CD14-positive monocyte (primary cell): ENCODE data around the gene SLC6A11. TPM values are rescaled to one million over a fixed set of nuclear protein-coding genes. Genes with fewer than 3 reads are reported as not detected.

Experiments used
- DNase-seq, 3 donors: peaks; one replicate each; pipeline ENCODE4 v3.0.0-alpha.2; 2011 to 2022
- H2AFZ ChIP-seq: 2 replicates; pipeline ENCODE4 v1.6.0; 2012; ENCODE audit warnings: mild to moderate bottlenecking, low read depth, low read length, inconsistent platforms; ENCODE audit not compliant: insufficient read depth, poor library complexity, severe bottlenecking
- H3K27ac ChIP-seq, 2 donors: 1 replicate in 1 of 2; 2 replicates in 1 of 2; pipeline ENCODE4 v1.5.1; 2012 to 2013; ENCODE audit warnings: low read length in 2 of 2, control low read depth in 1 of 2, inconsistent platforms in 1 of 2, low read depth in 1 of 2, mild to moderate bottlenecking in 1 of 2
- H3K27me3 ChIP-seq, 2 donors: one replicate each; pipeline versions ENCODE4 v1.6.0 to v1.6.1; 2011 to 2013; ENCODE audit warnings: low read length in 2 of 2; ENCODE audit not compliant: control insufficient read depth in 2 of 2, insufficient read depth in 2 of 2
- H3K36me3 ChIP-seq, 2 donors: replicated peaks in 1 of 2; 1 replicate in 1 of 2; 2 replicates in 1 of 2; pipeline versions ENCODE4 v1.5.1 to v1.6.1; 2012 to 2013; ENCODE audit warnings: low read length in 2 of 2, control low read depth in 1 of 2, inconsistent platforms in 1 of 2, mild to moderate bottlenecking in 1 of 2; ENCODE audit not compliant: insufficient read depth in 2 of 2, control insufficient read depth in 1 of 2
- H3K4me1 ChIP-seq, 2 donors: 1 replicate in 1 of 2; 2 replicates in 1 of 2; pipeline versions ENCODE4 v1.5.1 to v1.6.1; 2012 to 2013; ENCODE audit warnings: low read length in 2 of 2, control low read depth in 1 of 2, inconsistent platforms in 1 of 2, mild to moderate bottlenecking in 1 of 2, moderate library complexity in 1 of 2; ENCODE audit not compliant: insufficient read depth in 2 of 2, control insufficient read depth in 1 of 2
- H3K4me2 ChIP-seq: replicated peaks from 2 replicates; pipeline ENCODE3; 2012; ENCODE audit warnings: low read length, moderate library complexity, mild to moderate bottlenecking; ENCODE audit not compliant: poor library complexity, severe bottlenecking; ENCODE audit errors: extremely low read depth
- H3K4me3 ChIP-seq, 3 experiments: fragments of 200-600 bp in 1 of 3; sonication (generic) in 1 of 3; replicated peaks in 1 of 3; 1 replicate in 2 of 3; 2 replicates in 1 of 3; pipeline ENCODE4 v1.5.1; 2011 to 2013; ENCODE audit warnings: low read length in 3 of 3, mild to moderate bottlenecking in 3 of 3, control low read depth in 2 of 3, low read depth in 2 of 3, inconsistent platforms in 1 of 3, moderate library complexity in 1 of 3
- H3K79me2 ChIP-seq: 2 replicates; pipeline ENCODE4 v1.6.0; 2012; ENCODE audit warnings: mild to moderate bottlenecking, control low read depth, inconsistent platforms, low read length, moderate library complexity; ENCODE audit not compliant: insufficient read depth
- H3K9ac ChIP-seq: 2 replicates; pipeline ENCODE4 v1.6.0; 2017; ENCODE audit warnings: low read length, mild to moderate bottlenecking; ENCODE audit not compliant: insufficient read depth, poor library complexity, severe bottlenecking
- H3K9me3 ChIP-seq, 2 donors: replicated peaks in 1 of 2; 1 replicate in 1 of 2; 2 replicates in 1 of 2; pipeline versions ENCODE4 v1.5.1 to v1.6.1; 2012 to 2013; ENCODE audit warnings: low read length in 2 of 2, control low read depth in 1 of 2; ENCODE audit not compliant: control insufficient read depth in 1 of 2, insufficient read depth in 1 of 2
- H4K20me1 ChIP-seq: 2 replicates; pipeline ENCODE4 v1.6.0; 2012; ENCODE audit warnings: mild to moderate bottlenecking, low read length, control low read depth, moderate library complexity; ENCODE audit not compliant: insufficient read depth
- H3K27ac Mint-ChIP-seq, 7 donors: one replicate each; pipeline ENCODE4 v1.8.0; 2020; ENCODE audit warnings: mild to moderate bottlenecking in 7 of 7, mixed read lengths in 7 of 7, moderate library complexity in 6 of 7, inconsistent platforms in 2 of 7
- H3K27me3 Mint-ChIP-seq, 3 donors: one replicate each; pipeline ENCODE4 v1.8.0; 2021 to 2022; ENCODE audit warnings: low read depth in 3 of 3, mild to moderate bottlenecking in 3 of 3, mixed read lengths in 3 of 3, moderate library complexity in 3 of 3, inconsistent platforms in 1 of 3
- H3K36me3 Mint-ChIP-seq, 2 donors: one replicate each; pipeline ENCODE4 v1.8.0; 2020; ENCODE audit warnings: mixed read lengths in 2 of 2, inconsistent platforms in 1 of 2, mild to moderate bottlenecking in 1 of 2
- H3K4me1 Mint-ChIP-seq: one replicate; pipeline ENCODE4 v1.8.0; 2020; ENCODE audit warnings: mild to moderate bottlenecking, mixed read lengths
- H3K4me3 Mint-ChIP-seq, 2 donors: one replicate each; pipeline ENCODE4 v1.8.0; 2020; ENCODE audit warnings: mild to moderate bottlenecking in 2 of 2, mixed read lengths in 2 of 2, moderate library complexity in 1 of 2
- H3K9me3 Mint-ChIP-seq, 7 donors: one replicate each; pipeline ENCODE4 v1.8.0; 2020 to 2022; ENCODE audit warnings: mixed read lengths in 7 of 7, mild to moderate bottlenecking in 6 of 7, moderate library complexity in 6 of 7, inconsistent platforms in 2 of 7
- WGBS: methylation state at CpG from one replicate; pipeline ENCODE4 v1.1.5; 2013; ENCODE audit warnings: missing lambda C conversion rate; ENCODE audit not compliant: insufficient coverage; 5-methylcytosine and 5-hydroxymethylcytosine counted together
- intact Hi-C, 2 donors: fragments of 100-400 bp; cut with micrococcal nuclease; formaldehyde crosslinking; loops; one replicate each; pipeline versions ENCODE4 v1.15.0 to v1.15.1; 2023
- polyA plus RNA-seq, 3 donors: library from polyadenylated mRNA; depleted of rRNA in 1 of 3; unstranded in 2 of 3; stranded (reverse) in 1 of 3; fragments of 300-500 nt in 2 of 3; fragments of >200 nt in 1 of 3; fragmentation: Illumina TruSeq in 2 of 3; gene quantifications; 1 replicate in 2 of 3; 2 replicates in 1 of 3; pipeline ENCODE4 v1.2.3, GENCODE V29; 2012 to 2021
- TF ChIP-seq, protein P1 (sequence below): fragments of 200-600 bp; IDR thresholded peaks from one replicate; pipeline ENCODE4 v1.8.0; 2022; ENCODE audit warnings: antibody characterized with exemption, mild to moderate bottlenecking

The SLC6A11 gene
- polyA plus RNA-seq, 3 donors: not detected

DNA sequence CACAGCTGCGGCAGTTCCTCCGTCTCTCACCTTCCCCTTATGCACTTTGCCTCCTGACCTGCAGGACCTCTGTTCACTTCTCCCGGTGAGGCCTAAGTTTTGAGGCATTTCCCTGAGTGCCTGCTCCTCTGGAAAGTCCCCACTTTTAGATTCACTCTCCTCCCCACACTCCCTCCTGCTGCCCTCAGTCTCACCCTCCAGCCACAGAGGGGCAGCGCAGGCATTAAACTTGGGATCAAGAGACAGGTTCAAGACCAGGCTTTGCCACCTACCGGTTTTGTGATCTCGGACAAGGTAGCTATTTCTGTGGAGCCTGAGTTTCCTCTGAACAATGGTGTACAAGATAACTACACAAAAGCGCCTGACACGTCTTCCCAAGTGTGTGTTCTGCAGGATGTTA, 19.4 kb downstream of the SLC6A11 start:
- TF ChIP-seq, protein P1, sequence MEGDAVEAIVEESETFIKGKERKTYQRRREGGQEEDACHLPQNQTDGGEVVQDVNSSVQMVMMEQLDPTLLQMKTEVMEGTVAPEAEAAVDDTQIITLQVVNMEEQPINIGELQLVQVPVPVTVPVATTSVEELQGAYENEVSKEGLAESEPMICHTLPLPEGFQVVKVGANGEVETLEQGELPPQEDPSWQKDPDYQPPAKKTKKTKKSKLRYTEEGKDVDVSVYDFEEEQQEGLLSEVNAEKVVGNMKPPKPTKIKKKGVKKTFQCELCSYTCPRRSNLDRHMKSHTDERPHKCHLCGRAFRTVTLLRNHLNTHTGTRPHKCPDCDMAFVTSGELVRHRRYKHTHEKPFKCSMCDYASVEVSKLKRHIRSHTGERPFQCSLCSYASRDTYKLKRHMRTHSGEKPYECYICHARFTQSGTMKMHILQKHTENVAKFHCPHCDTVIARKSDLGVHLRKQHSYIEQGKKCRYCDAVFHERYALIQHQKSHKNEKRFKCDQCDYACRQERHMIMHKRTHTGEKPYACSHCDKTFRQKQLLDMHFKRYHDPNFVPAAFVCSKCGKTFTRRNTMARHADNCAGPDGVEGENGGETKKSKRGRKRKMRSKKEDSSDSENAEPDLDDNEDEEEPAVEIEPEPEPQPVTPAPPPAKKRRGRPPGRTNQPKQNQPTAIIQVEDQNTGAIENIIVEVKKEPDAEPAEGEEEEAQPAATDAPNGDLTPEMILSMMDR: no peak
- Mint-ChIP-seq H3K4me3 (no peak overlapping the region), H3K9me3 (peaks cover 0 to 2% (median 0%) of the 10 kb centered on the region in 7 donors), H3K27ac (no peak overlapping the region), H3K36me3 (no peaks in the 10 kb centered on the region), H3K27me3 (peaks cover 0 to 5% (median 1%) of the 10 kb centered on the region in 3 donors), H3K4me1 (no peaks in the 10 kb centered on the region)
- H3K79me2 ChIP-seq: no peaks in the 10 kb centered on the region
- no peak overlapping the region for H3K4me2 ChIP-seq
- no peaks in the 10 kb centered on the region for H3K4me1 ChIP-seq
- no peaks in the 10 kb centered on the region for H3K27me3 ChIP-seq
- H3K27ac ChIP-seq: no peak overlapping the region
- intact Hi-C loops: no loop called here
- DNase-seq: no peak
- H3K4me3 ChIP-seq: no peak overlapping the region
- no peaks in the 10 kb centered on the region for H3K9me3 ChIP-seq
- no peak overlapping the region for H3K9ac ChIP-seq
- no peak overlapping the region for H2AFZ ChIP-seq
- no peaks in the 10 kb centered on the region for H3K36me3 ChIP-seq
- 97% methylated on average over 3 of the region's 8 CpGs for WGBS
- no peaks in the 10 kb centered on the region for H4K20me1 ChIP-seq

DNA sequence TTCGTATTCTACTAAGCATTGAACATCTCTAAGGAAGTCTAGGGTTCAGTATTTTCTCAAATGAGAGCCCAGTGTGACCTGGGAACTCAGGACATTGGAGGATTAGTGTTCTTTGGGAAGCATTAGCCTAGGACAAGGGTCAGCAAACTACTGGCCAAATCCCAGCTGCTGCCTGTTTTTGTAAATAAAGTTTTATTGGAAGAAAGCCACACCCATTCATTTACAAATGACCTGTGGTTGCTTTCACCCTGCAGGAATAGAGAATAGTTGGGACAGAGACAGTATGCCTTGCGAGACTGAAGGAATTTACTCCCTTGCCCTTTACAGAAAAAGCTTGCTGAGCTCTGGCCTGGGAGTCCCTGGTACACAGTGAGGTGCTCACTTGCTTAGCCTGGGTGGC, 20.6 kb downstream of the SLC6A11 start:
- Histone ChIP-seq H3K79me2 (no peaks in the 10 kb centered on the region), H2AFZ (no peak overlapping the region), H3K4me2 (no peak overlapping the region), H3K36me3 (no peaks in the 10 kb centered on the region), H3K9me3 (no peaks in the 10 kb centered on the region), H3K4me1 (no peaks in the 10 kb centered on the region), H3K4me3 (no peak overlapping the region), H3K27me3 (no peaks in the 10 kb centered on the region), H4K20me1 (no peaks in the 10 kb centered on the region), H3K27ac (no peak overlapping the region), H3K9ac (no peak overlapping the region)
- H3K9me3 Mint-ChIP-seq: peaks cover 0 to 2% (median 0%) of the 10 kb centered on the region in 7 donors
- H3K27ac Mint-ChIP-seq: no peak overlapping the region
- no peaks in the 10 kb centered on the region for H3K4me1 Mint-ChIP-seq
- H3K4me3 Mint-ChIP-seq: no peak overlapping the region
- H3K36me3 Mint-ChIP-seq: no peaks in the 10 kb centered on the region
- TF ChIP-seq, protein P1: no peak
- intact Hi-C loops: no loop called here
- WGBS: no CpG with 5 or more reads among the region's 2 CpGs
- peaks cover 0 to 7% (median 0%) of the 10 kb centered on the region in 3 donors for H3K27me3 Mint-ChIP-seq
- DNase-seq: no peak
